Upper lobe of left lung (tissue), 6 donors: ENCODE results near the gene THBS3. TPM values are rescaled to one million over a fixed set of nuclear protein-coding genes. Genes with fewer than 3 reads are reported as not detected.
"Not testable (repeated sequence)": the region's sequence is repeated elsewhere in the genome, so short reads cannot be mapped to it uniquely, and the experiment has no call there.

Experiments used
- ATAC-seq, 2 donors: fragments of 200-7000 bp; cut with Tn5 transposase; one replicate each; pipeline ENCODE4 v1.9.1; 2022; ENCODE audit warnings: mild to moderate bottlenecking in 2 of 2, moderate library complexity in 2 of 2; ENCODE audit not compliant: low FRiP score in 2 of 2
- DNase-seq, 2 donors: peaks; one replicate each; pipeline ENCODE4 v3.0.0-alpha.2; 2019 to 2020
- H3K27ac ChIP-seq, 4 donors: fragments of 200-600 bp; sonication (generic); one replicate each; pipeline ENCODE4 v1.5.1; 2016 to 2019
- H3K27me3 ChIP-seq, 4 donors: fragments of 200-600 bp; sonication (generic); one replicate each; pipeline ENCODE4 v1.5.1; 2017 to 2019
- H3K36me3 ChIP-seq, 4 donors: fragments of 200-600 bp; sonication (generic); one replicate each; pipeline ENCODE4 v1.5.1; 2016 to 2019
- H3K4me1 ChIP-seq, 4 donors: fragments of 200-600 bp; sonication (generic); one replicate each; pipeline ENCODE4 v1.5.1; 2018 to 2019
- H3K4me3 ChIP-seq, 4 donors: fragments of 200-600 bp; sonication (generic); one replicate each; pipeline ENCODE4 v1.5.1; 2017 to 2019; ENCODE audit warnings: mild to moderate bottlenecking in 2 of 4, moderate library complexity in 1 of 4
- H3K9me3 ChIP-seq, 4 donors: fragments of 200-600 bp; sonication (generic); one replicate each; pipeline ENCODE4 v1.5.1; 2018 to 2019
- EP300 ChIP-seq, 4 donors: sonication (generic); formaldehyde crosslinking; IDR thresholded peaks; one replicate each; pipeline ENCODE4 v1.5.1; 2017; ENCODE audit warnings: antibody characterized with exemption in 4 of 4, control low read depth in 2 of 4
- POLR2A ChIP-seq, 4 donors: fragments of 450-650 bp; IDR thresholded peaks; one replicate each; pipeline ENCODE4 v1.5.1; 2016 to 2017; ENCODE audit warnings: antibody characterized with exemption in 4 of 4, mild to moderate bottlenecking in 2 of 4
- POLR2AphosphoS5 ChIP-seq, 2 donors: sonication (generic); formaldehyde crosslinking; IDR thresholded peaks; one replicate each; pipeline ENCODE4 v1.5.1; 2017; ENCODE audit warnings: antibody characterized with exemption in 2 of 2
- WGBS, 2 donors: methylation state at CpG; one replicate each; pipeline ENCODE4 v1.1.5; 2017 to 2018; 5-methylcytosine and 5-hydroxymethylcytosine counted together
- total RNA-seq, 6 donors: library from RNA; depleted of rRNA in 4 of 6; stranded (reverse); fragments of >200 nt in 4 of 6; gene quantifications; one replicate each; pipeline versions ENCODE4 v1.1.0 to v1.2.1, GENCODE V29; 2016 to 2021
- TF ChIP-seq, protein P1 (sequence below), 6 experiments: fragments of 450-650 bp in 4 of 6; fragments of 200-600 bp in 2 of 6; sonication (generic) in 2 of 6; IDR thresholded peaks; one replicate each; pipeline ENCODE4 v1.5.1; 2016 to 2019; ENCODE audit warnings: antibody characterized with exemption in 6 of 6
- donor health status: DM: no; HTN: no; CAD: no; lungs with moderate emphysema.
- donor health status: DM: no; HTN: yes; CAD: no; lungs with severe emphysema.

THBS3 gene
- total RNA-seq, 6 donors from 2014 or later, result 18.3 to 97.4 (median 27.6) TPM

DNA sequence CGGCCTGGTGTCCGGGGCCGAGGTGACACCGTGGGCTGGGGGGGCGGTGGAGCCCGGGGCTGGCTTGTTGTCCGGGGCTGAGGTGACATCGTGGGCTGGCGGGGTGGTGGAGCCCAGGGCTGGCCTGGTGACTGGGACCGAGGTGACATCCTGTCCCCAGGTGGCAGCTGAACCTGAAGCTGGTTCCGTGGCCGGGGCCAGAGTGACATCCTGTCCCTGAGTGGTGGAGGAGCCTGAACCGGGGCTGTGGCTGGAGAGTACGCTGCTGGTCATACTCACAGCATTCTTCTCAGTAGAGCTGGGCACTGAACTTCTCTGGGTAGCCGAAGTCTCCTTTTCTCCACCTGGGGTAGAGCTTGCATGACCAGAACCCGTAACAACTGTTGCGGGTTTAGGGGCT lies 15.8 kb downstream of the THBS3 start:
- Histone ChIP-seq H3K4me3 (peak overlapping the region in 3 of 4 donors; percentile 58 to 69 (median 58)), H3K9me3 (no peaks in the 10 kb centered on the region), H3K27me3 (no peaks in the 10 kb centered on the region), H3K36me3 (peaks cover 0 to under 1% (median 0%) of the 10 kb centered on the region in 4 donors), H3K4me1 (peaks cover 23 to 34% (median 27%) of the 10 kb centered on the region in 4 donors), H3K27ac (peak overlapping the region; percentile 90 to 96 (median 91))
- TF ChIP-seq POLR2A (IDR thresholded peaks at IDR 0.05) (peak in 1 of 4 donors; percentile 6), POLR2AphosphoS5 (IDR thresholded peaks at IDR 0.05) (no peak), EP300 (IDR thresholded peaks at IDR 0.05) (no peak)
- TF ChIP-seq, protein P1, sequence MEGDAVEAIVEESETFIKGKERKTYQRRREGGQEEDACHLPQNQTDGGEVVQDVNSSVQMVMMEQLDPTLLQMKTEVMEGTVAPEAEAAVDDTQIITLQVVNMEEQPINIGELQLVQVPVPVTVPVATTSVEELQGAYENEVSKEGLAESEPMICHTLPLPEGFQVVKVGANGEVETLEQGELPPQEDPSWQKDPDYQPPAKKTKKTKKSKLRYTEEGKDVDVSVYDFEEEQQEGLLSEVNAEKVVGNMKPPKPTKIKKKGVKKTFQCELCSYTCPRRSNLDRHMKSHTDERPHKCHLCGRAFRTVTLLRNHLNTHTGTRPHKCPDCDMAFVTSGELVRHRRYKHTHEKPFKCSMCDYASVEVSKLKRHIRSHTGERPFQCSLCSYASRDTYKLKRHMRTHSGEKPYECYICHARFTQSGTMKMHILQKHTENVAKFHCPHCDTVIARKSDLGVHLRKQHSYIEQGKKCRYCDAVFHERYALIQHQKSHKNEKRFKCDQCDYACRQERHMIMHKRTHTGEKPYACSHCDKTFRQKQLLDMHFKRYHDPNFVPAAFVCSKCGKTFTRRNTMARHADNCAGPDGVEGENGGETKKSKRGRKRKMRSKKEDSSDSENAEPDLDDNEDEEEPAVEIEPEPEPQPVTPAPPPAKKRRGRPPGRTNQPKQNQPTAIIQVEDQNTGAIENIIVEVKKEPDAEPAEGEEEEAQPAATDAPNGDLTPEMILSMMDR (IDR thresholded peaks at IDR 0.05), result no peak
- ATAC-seq (no peak), DNase-seq (peak; percentile 41 to 82)
- 63 to 87% methylated on average over 9 to 14 of the region's 17 CpGs for WGBS, 2 donors

DNA sequence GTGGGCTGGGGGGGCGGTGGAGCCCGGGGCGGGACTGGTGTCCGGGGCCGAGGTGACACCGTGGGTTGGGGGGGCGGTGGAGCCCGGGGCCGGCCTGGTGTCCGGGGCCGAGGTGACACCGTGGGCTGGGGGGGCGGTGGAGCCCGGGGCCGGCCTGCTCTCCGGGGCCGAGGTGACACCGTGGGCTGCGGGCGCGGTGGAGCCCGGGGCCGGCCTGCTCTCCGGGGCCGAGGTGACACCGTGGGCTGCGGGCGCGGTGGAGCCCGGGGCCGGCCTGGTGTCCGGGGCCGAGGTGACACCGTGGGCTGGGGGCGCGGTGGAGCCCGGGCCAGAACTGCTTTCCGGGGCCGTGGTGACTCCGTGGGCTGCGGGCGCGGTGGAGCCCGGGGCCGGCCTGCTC lies 17.8 kb downstream of the THBS3 start:
- peaks cover 29 to 47% (median 35%) of the 10 kb centered on the region in 4 donors for H3K4me1 ChIP-seq
- peak in 1 of 2 donors; percentile 87 for DNase-seq
- 65% methylated on average over 13 of the region's 45 CpGs; no CpG with 5 or more reads in 1 of the 2 donors for whole genome bisulfite sequencing, 2 donors
- peak overlapping the region in 2 of 4 donors; percentile 77 to 81 for H3K27ac ChIP-seq
- H3K36me3 ChIP-seq, H3K9me3 ChIP-seq, ATAC-seq, H3K27me3 ChIP-seq: not testable (repeated sequence)
- peak overlapping the region in 3 of 4 donors; percentile 32 to 48 (median 44) for H3K4me3 ChIP-seq

DNA sequence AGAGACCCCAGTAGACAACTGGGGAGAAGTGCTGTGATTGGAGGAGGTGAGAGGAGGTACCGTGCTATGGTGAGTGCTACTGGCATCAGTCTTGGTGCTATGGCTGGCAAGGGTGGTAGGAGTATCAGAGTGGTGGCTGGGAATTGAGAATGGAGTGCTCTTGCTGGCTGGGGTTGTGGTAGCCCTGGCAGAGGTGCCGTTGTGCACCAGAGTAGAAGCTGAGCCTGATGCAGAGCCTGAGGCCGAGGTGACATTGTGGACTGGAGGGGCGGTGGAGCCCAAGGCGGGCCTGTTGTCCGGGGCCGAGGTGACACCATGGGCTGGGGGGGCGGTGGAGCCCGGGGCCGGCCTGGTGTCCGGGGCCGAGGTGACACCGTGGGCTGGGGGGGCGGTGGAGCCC lies 19.4 kb downstream of the THBS3 start:
- peaks cover 17 to 34% (median 22%) of the 10 kb centered on the region in 4 donors for H3K4me1 ChIP-seq
- ATAC-seq, result no peak
- TF ChIP-seq, protein P1 (IDR thresholded peaks at IDR 0.05), result no peak
- TF ChIP-seq EP300 (IDR thresholded peaks at IDR 0.05), result no peak
- TF ChIP-seq POLR2AphosphoS5 (IDR thresholded peaks at IDR 0.05), result no peak
- TF ChIP-seq POLR2A (IDR thresholded peaks at IDR 0.05), result peak in 1 of 4 donors; percentile 35
- 71 to 83% methylated on average over 7 to 9 of the region's 14 CpGs for WGBS, 2 donors
- H3K9me3 ChIP-seq, result no peaks in the 10 kb centered on the region
- H3K27ac ChIP-seq, result peak overlapping the region in 3 of 4 donors; percentile 67 to 84 (median 81)
- peak overlapping the region in 3 of 4 donors; percentile 23 to 50 (median 40) for H3K4me3 ChIP-seq
- H3K27me3 ChIP-seq, result no peaks in the 10 kb centered on the region
- DNase-seq, result no peak
- no peaks in the 10 kb centered on the region for H3K36me3 ChIP-seq

DNA sequence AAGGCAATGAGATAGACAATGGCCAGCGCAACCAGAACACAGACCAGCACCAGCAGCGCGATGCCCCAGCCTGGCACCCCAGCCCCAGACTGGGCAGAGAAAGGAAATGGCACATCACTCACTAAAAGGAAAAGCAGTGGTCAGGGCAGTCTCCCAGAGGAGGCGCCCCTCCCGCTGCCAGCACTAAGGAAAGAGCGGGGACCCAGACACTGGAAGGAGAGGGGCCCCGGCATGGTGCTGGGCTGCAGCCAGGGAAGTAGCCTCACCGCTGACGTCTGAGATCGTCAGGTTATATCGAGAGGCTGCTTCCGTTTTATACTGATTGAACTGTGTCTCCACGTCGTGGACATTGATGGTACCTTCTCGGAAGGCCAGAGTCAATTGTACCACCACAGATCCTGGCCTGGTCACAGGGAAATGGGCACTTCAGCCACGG lies 20.2 kb downstream of the THBS3 start:
- H3K9me3 ChIP-seq, result no peaks in the 10 kb centered on the region
- H3K4me1 ChIP-seq, result peaks cover 11 to 26% (median 16%) of the 10 kb centered on the region in 4 donors
- H3K27me3 ChIP-seq, result no peaks in the 10 kb centered on the region
- no peak for TF ChIP-seq EP300 (IDR thresholded peaks at IDR 0.05)
- TF ChIP-seq POLR2A (IDR thresholded peaks at IDR 0.05), result peak in 1 of 4 donors; percentile 40
- TF ChIP-seq, protein P1 (IDR thresholded peaks at IDR 0.05), result peak in 1 of 6 experiments; percentile 1
- no peak for TF ChIP-seq POLR2AphosphoS5 (IDR thresholded peaks at IDR 0.05)
- DNase-seq, result no peak
- ATAC-seq, result peak in 1 of 2 donors; percentile 5
- H3K36me3 ChIP-seq, result no peaks in the 10 kb centered on the region
- peak overlapping the region in 3 of 4 donors; percentile 23 to 50 (median 40) for H3K4me3 ChIP-seq
- 66 to 93% methylated on average over 3 to 16 of the region's 16 CpGs for whole genome bisulfite sequencing, 2 donors
- peak overlapping the region; percentile 44 to 84 (median 74) for H3K27ac ChIP-seq

DNA sequence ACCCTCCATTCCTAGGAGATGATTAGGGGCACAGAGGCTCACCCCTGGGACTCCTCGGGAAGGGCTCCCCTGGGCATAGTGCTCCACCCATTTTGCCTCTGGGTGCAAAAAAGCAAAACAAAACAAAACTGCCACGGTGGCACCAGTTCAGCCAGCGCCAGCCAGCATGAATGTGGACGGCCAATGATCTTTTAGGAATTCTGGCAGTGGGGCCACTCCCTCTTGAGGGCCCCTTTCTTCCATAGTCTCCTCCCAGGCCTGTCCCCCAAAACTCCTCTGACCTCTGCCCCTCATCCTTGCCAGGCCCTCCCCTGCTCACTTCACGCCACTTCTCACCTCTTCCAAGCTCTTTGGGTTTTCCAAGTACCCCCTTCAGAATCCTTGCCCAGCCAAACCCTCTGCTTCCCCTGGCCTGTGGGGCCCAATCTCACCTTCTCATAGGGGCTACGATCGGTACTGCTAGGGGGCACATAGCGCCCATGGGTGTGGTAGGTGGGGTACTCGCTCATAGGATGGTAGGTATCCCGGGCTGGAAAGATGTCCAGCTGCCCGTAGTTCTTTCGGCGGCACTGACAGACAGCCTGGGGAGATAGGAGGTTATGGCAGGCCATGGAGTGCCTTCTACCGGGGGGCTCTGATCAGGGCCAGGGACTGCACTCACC lies 20.8 kb downstream of the THBS3 start:
- WGBS, 2 donors, result 58 to 61% methylated on average over 7 to 14 of the region's 14 CpGs
- peak; percentile 22 to 48 for ATAC-seq
- Histone ChIP-seq H3K9me3 (no peaks in the 10 kb centered on the region), H3K27ac (peak overlapping the region; percentile 44 to 84 (median 74)), H3K27me3 (no peaks in the 10 kb centered on the region), H3K4me3 (peak overlapping the region in 3 of 4 donors; percentile 23 to 50 (median 40)), H3K36me3 (no peaks in the 10 kb centered on the region), H3K4me1 (peaks cover 11 to 25% (median 16%) of the 10 kb centered on the region in 4 donors)
- TF ChIP-seq, protein P1 (IDR thresholded peaks at IDR 0.05), result peak in 1 of 6 experiments; percentile 22
- no peak for TF ChIP-seq POLR2A (IDR thresholded peaks at IDR 0.05)
- DNase-seq, result no peak
